Measurements from ENCODE around the gene LRRFIP2.

DNA sequence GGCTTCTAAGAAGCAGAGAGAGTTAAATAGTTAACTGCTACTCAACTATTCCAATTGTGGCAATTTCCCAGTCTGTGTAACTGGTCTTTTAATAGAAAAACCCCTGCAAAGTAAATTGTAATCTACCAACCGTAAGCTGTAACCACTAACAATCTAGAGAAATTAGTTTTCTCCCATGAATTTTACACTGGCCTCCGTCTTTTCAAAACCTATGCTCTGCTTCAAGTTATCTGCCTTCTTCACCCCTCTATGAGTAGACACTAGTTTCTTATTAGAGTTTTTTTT, 42.6 kb downstream of the LRRFIP2 start:
- TF ChIP-seq, protein P1, sequence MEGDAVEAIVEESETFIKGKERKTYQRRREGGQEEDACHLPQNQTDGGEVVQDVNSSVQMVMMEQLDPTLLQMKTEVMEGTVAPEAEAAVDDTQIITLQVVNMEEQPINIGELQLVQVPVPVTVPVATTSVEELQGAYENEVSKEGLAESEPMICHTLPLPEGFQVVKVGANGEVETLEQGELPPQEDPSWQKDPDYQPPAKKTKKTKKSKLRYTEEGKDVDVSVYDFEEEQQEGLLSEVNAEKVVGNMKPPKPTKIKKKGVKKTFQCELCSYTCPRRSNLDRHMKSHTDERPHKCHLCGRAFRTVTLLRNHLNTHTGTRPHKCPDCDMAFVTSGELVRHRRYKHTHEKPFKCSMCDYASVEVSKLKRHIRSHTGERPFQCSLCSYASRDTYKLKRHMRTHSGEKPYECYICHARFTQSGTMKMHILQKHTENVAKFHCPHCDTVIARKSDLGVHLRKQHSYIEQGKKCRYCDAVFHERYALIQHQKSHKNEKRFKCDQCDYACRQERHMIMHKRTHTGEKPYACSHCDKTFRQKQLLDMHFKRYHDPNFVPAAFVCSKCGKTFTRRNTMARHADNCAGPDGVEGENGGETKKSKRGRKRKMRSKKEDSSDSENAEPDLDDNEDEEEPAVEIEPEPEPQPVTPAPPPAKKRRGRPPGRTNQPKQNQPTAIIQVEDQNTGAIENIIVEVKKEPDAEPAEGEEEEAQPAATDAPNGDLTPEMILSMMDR (IDR thresholded peaks at IDR 0.05): no peak
- no peak for TF ChIP-seq POLR2A (IDR thresholded peaks at IDR 0.05)

Data from heart left ventricle (tissue), 13 donors.